ENCODE data around the gene GRIK3.

- TF ChIP-seq TAF1 (IDR thresholded peaks at IDR 0.05; ENCODE audit: borderline replicate concordance, low read depth, low read length) (no peak), POLR2A (IDR thresholded peaks at IDR 0.05; ENCODE audit: low read depth, low read length) (no peak)
Measured at GRCh38 chr1:36844917-36845316, 189.4 kb downstream of the GRIK3 start.

Measured in GM12892 (cell line).